ENCODE data around the gene SHISA7. TPM values are rescaled to one million over a fixed set of nuclear protein-coding genes. Genes with fewer than 3 reads are reported as not detected.
A peak's percentile ranks its signal among the peaks of the same experiment; 100 is the strongest.

The SHISA7 gene
- total and polyA plus RNA-seq, 8 donors: not detected

- no peaks in the 10 kb centered on the region for H3K9me3 ChIP-seq
- intact Hi-C loops (cut with DNase I; ENCODE audit: low total_unique reads): no loop called here
Measured at GRCh38 chr19:55456347-55456746, 13.2 kb upstream of the SHISA7 start.

GRCh38 chr19:55455576-55456235, 12.6 kb upstream of the SHISA7 start:
- peaks cover 0 to 34% (median 25%) of the 10 kb centered on the region in 4 donors for H3K36me3 ChIP-seq
- no peak for DNase-seq
- no peak overlapping the region for H3K4me3 ChIP-seq
- no peak overlapping the region for H3K27ac ChIP-seq
- H3K4me1 ChIP-seq: peaks cover 36 to 40% (median 36%) of the 10 kb centered on the region in 4 donors
- WGBS, 5 donors: 80 to 94% (median 93%) methylated on average over 11 of the region's 11 CpGs
- intact Hi-C loops (cut with DNase I; ENCODE audit: low total_unique reads): no loop called here
- no peak for TF ChIP-seq CTCF (IDR thresholded peaks at IDR 0.05)
- TF ChIP-seq EP300 (IDR thresholded peaks at IDR 0.05): no peak
- peaks cover 16 to 27% (median 26%) of the 10 kb centered on the region in 3 donors for H3K27me3 ChIP-seq
- H3K9me3 ChIP-seq: no peaks in the 10 kb centered on the region

More at GRCh38 chr19:55456347-55456746, 13.2 kb upstream of the SHISA7 start:
- Histone ChIP-seq H3K27ac (no peak overlapping the region), H3K4me1 (peaks cover 36 to 41% (median 38%) of the 10 kb centered on the region in 4 donors), H3K27me3 (peaks cover 11 to 20% (median 19%) of the 10 kb centered on the region in 3 donors), H3K36me3 (peaks cover 0 to 34% (median 25%) of the 10 kb centered on the region in 4 donors), H3K4me3 (no peak overlapping the region)
- TF ChIP-seq POLR2A (IDR thresholded peaks at IDR 0.05) (no peak), CTCF (IDR thresholded peaks at IDR 0.05) (no peak), POLR2AphosphoS5 (IDR thresholded peaks at IDR 0.05) (no peak), EP300 (IDR thresholded peaks at IDR 0.05) (no peak)
- 89 to 95% (median 91%) methylated on average over 7 to 14 of the region's 14 CpGs for WGBS, 5 donors
- DNase-seq: no peak

- Histone ChIP-seq H3K36me3 (peaks cover 0 to 34% (median 25%) of the 10 kb centered on the region in 4 donors), H3K9me3 (no peaks in the 10 kb centered on the region), H3K27ac (no peak overlapping the region), H3K27me3 (peaks cover 16 to 33% (median 26%) of the 10 kb centered on the region in 3 donors), H3K4me1 (peaks cover 27 to 31% (median 28%) of the 10 kb centered on the region in 4 donors), H3K4me3 (no peak overlapping the region)
- DNase-seq: peak in 1 of 2 donors; percentile 61
- peak in 4 of 7 experiments; percentile 13 to 51 (median 32) for TF ChIP-seq CTCF (IDR thresholded peaks at IDR 0.05)
- no peak for TF ChIP-seq POLR2AphosphoS5 (IDR thresholded peaks at IDR 0.05)
- no peak for TF ChIP-seq POLR2A (IDR thresholded peaks at IDR 0.05)
- 77 to 80% (median 78%) methylated on average over 12 to 14 of the region's 14 CpGs for WGBS, 5 donors
- intact Hi-C loops (cut with DNase I; ENCODE audit: low total_unique reads): no loop called here
Measured at GRCh38 chr19:55454787-55455243, 11.7 kb upstream of the SHISA7 start.

GRCh38 chr19:55453511-55454260, 10.6 kb upstream of the SHISA7 start:
- no peaks in the 10 kb centered on the region for H3K9me3 ChIP-seq
- peaks cover 22 to 24% (median 22%) of the 10 kb centered on the region in 4 donors for H3K4me1 ChIP-seq
- no peak overlapping the region for H3K27ac ChIP-seq
- no peak for DNase-seq
- H3K36me3 ChIP-seq: peaks cover 0 to 34% (median 25%) of the 10 kb centered on the region in 4 donors
- intact Hi-C loops (cut with DNase I; ENCODE audit: low total_unique reads): no loop called here
- H3K27me3 ChIP-seq: peaks cover 18 to 43% (median 34%) of the 10 kb centered on the region in 3 donors
- TF ChIP-seq EP300 (IDR thresholded peaks at IDR 0.05) (no peak), POLR2AphosphoS5 (IDR thresholded peaks at IDR 0.05) (no peak), CTCF (IDR thresholded peaks at IDR 0.05) (no peak), POLR2A (IDR thresholded peaks at IDR 0.05) (no peak)
- no peak overlapping the region for H3K4me3 ChIP-seq
- 86 to 92% (median 88%) methylated on average over 8 to 12 of the region's 12 CpGs for WGBS, 5 donors
